ENCODE data around the gene CACNB3.
"Not testable (repeated sequence)": the region's sequence is repeated elsewhere in the genome, so short reads cannot be mapped to it uniquely, and the experiment has no call there.

Gene CACNB3

DNA sequence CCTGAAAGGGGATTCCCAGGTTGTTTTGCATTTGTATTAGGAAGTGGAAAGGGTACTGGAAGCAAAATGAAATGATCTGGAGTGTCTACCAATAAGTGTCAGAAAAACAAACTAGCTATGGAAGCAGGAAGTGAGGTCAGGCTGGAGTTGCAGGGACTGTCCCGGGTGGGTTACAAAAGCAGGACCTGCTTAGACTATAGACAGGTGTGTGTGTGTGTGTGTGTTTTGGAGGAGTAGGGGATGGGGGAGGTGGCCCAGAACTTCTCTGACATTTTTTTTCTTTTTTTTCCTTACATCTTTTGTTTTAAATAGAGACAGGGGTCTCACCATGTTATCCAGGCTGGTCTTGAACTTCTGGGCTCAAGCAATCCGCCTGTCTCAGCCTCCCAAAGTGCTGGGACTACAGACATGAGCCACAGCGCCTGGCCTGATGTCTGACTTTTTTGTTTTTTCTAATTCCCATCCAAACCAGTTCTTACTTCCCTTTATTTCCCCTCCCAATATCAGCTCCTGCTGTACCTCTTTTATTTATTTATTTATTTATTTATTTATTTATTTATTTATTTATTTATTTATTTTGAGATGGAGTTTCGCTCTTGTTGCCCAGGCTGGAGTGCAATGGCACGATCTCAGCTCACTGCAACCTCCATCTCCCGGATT, 47.9 kb downstream of the CACNB3 start:
- Histone ChIP-seq H3K27me3 (ENCODE audit: low read depth, low read length) (no peaks in the 10 kb centered on the region), H3K9ac (ENCODE audit: low read length) (peak overlapping the region; percentile 70; the same call in 1 of the 2 replicates), H3K36me3 (replicated peaks; ENCODE audit: low read depth, low read length) (no peaks in the 10 kb centered on the region), H3K4me1 (ENCODE audit: low read length) (peaks cover 16% of the 10 kb centered on the region), H4K20me1 (ENCODE audit: insufficient read depth, low read length) (no peaks in the 10 kb centered on the region), H2AFZ (ENCODE audit: low read depth, low read length) (no peak overlapping the region; the same call in 1 of the 2 replicates), H3K79me2 (ENCODE audit: low read length) (no peaks in the 10 kb centered on the region), H3K27ac (ENCODE audit: low read length) (peak overlapping the region; percentile 37), H3K4me2 (ENCODE audit: low read length) (peak overlapping the region; percentile 95), H3K4me3 (ENCODE audit: low read length) (peak overlapping the region; percentile 85), H3K9me3 (ENCODE audit: insufficient read depth, low read length) (no peaks in the 10 kb centered on the region)
- no peak for TF ChIP-seq EZH2phosphoT487 (IDR thresholded peaks at IDR 0.05; ENCODE audit: low read depth)
- TF ChIP-seq, protein P1, sequence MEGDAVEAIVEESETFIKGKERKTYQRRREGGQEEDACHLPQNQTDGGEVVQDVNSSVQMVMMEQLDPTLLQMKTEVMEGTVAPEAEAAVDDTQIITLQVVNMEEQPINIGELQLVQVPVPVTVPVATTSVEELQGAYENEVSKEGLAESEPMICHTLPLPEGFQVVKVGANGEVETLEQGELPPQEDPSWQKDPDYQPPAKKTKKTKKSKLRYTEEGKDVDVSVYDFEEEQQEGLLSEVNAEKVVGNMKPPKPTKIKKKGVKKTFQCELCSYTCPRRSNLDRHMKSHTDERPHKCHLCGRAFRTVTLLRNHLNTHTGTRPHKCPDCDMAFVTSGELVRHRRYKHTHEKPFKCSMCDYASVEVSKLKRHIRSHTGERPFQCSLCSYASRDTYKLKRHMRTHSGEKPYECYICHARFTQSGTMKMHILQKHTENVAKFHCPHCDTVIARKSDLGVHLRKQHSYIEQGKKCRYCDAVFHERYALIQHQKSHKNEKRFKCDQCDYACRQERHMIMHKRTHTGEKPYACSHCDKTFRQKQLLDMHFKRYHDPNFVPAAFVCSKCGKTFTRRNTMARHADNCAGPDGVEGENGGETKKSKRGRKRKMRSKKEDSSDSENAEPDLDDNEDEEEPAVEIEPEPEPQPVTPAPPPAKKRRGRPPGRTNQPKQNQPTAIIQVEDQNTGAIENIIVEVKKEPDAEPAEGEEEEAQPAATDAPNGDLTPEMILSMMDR (IDR thresholded peaks at IDR 0.05; ENCODE audit: low read depth, low read length), result no peak

DNA sequence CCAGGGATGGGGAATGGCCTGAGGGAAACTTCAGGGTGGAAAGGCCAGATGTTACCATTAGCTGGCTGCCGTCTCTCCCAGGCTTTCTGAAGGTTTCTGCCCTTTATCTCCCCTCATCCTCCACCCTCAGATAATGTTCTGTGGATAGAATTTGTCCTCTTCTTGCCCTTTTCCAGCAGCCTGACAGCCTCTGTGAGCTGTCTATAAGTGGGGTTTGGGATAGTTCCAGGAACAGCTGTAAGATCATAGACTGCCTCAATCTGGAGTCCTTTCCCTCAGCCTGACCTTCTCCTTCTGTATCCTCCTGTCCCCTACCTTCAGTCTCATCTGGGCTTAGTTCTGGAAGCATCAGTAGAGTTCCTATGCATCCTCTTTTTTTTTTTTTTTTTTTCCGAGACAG, 50.2 kb downstream of the CACNB3 start:
- no peak overlapping the region for H3K9ac ChIP-seq (ENCODE audit: low read length)
- peaks cover 16% of the 10 kb centered on the region for H3K4me1 ChIP-seq (ENCODE audit: low read length)
- H3K9me3 ChIP-seq (ENCODE audit: insufficient read depth, low read length), result no peaks in the 10 kb centered on the region
- no peaks in the 10 kb centered on the region for H3K27me3 ChIP-seq (ENCODE audit: low read depth, low read length)
- H4K20me1 ChIP-seq (ENCODE audit: insufficient read depth, low read length), result no peaks in the 10 kb centered on the region
- TF ChIP-seq, protein P1 (IDR thresholded peaks at IDR 0.05; ENCODE audit: low read depth, low read length), result no peak
- no peak overlapping the region for H3K4me2 ChIP-seq (ENCODE audit: low read length)
- H3K4me3 ChIP-seq (ENCODE audit: low read length), result no peak overlapping the region
- no peaks in the 10 kb centered on the region for H3K79me2 ChIP-seq (ENCODE audit: low read length)
- H2AFZ ChIP-seq (ENCODE audit: low read depth, low read length), result no peak overlapping the region
- no peak overlapping the region for H3K27ac ChIP-seq (ENCODE audit: low read length)
- no peaks in the 10 kb centered on the region for H3K36me3 ChIP-seq (replicated peaks; ENCODE audit: low read depth, low read length)

DNA sequence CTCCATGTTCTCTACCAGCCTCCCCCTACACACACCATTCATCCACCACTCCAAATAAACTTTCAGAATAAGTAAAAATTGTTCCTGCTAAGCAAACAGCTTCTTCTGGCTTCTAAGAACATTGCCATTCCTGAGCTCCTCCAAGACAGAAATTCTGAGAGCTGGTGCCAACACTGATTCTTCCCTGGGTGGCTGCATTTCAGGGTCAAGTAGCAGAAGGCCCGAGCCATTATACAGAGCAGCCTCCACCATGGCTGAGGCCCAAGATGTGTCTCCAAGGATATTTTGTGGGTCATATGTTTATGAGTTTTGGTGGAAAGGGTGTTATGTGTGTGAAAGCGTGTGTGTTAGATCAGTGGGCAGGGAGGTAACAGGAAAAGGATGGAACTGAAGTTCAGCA, 50.9 kb downstream of the CACNB3 start:
- no peaks in the 10 kb centered on the region for H3K9me3 ChIP-seq (ENCODE audit: insufficient read depth, low read length)
- H3K9ac ChIP-seq (ENCODE audit: low read length), result no peak overlapping the region
- H4K20me1 ChIP-seq (ENCODE audit: insufficient read depth, low read length), result no peaks in the 10 kb centered on the region
- no peak overlapping the region; the same call in 1 of the 2 replicates for H2AFZ ChIP-seq (ENCODE audit: low read depth, low read length)
- H3K4me2 ChIP-seq (ENCODE audit: low read length), result no peak overlapping the region
- no peaks in the 10 kb centered on the region for H3K27me3 ChIP-seq (ENCODE audit: low read depth, low read length)
- no peak overlapping the region for H3K4me3 ChIP-seq (ENCODE audit: low read length)
- peaks cover 14% of the 10 kb centered on the region for H3K4me1 ChIP-seq (ENCODE audit: low read length)
- H3K79me2 ChIP-seq (ENCODE audit: low read length), result no peaks in the 10 kb centered on the region
- no peaks in the 10 kb centered on the region for H3K36me3 ChIP-seq (replicated peaks; ENCODE audit: low read depth, low read length)
- no peak overlapping the region for H3K27ac ChIP-seq (ENCODE audit: low read length)
- TF ChIP-seq, protein P1 (IDR thresholded peaks at IDR 0.05; ENCODE audit: low read depth, low read length), result no peak
- no peak for TF ChIP-seq EZH2phosphoT487 (IDR thresholded peaks at IDR 0.05; ENCODE audit: low read depth)

DNA sequence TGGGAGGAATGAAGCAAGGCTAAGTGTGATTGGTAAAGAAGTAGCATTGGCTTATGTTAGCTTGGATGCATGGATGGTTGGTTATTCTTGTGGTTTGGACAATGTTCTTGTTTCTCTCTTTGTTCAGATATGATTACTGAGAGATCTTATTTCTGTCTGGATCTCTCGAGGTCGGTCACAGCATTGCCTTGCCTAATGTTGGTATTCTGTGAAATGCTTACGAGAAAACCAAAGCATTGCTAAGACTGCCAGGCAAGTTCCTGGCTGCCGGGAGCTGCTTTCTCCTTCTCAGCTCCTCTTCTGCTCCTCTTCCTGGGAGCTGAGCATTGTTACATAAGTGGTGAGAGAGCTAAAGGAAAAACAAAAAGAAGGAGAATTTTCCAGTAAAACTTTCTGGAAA, 54.8 kb downstream of the CACNB3 start:
- Histone ChIP-seq H3K4me2 (ENCODE audit: low read length) (no peak overlapping the region), H3K4me3 (ENCODE audit: low read length) (no peak overlapping the region), H2AFZ (ENCODE audit: low read depth, low read length) (no peak overlapping the region), H3K27me3 (ENCODE audit: low read depth, low read length) (no peaks in the 10 kb centered on the region), H3K27ac (ENCODE audit: low read length) (no peak overlapping the region), H3K4me1 (ENCODE audit: low read length) (no peaks in the 10 kb centered on the region), H3K36me3 (replicated peaks; ENCODE audit: low read depth, low read length) (no peaks in the 10 kb centered on the region), H3K79me2 (ENCODE audit: low read length) (no peaks in the 10 kb centered on the region), H3K9ac (ENCODE audit: low read length) (no peak overlapping the region), H3K9me3 (ENCODE audit: insufficient read depth, low read length) (no peaks in the 10 kb centered on the region), H4K20me1 (ENCODE audit: insufficient read depth, low read length) (no peaks in the 10 kb centered on the region)
- TF ChIP-seq, protein P1 (IDR thresholded peaks at IDR 0.05; ENCODE audit: low read depth, low read length), result no peak
- no peak for TF ChIP-seq EZH2phosphoT487 (IDR thresholded peaks at IDR 0.05; ENCODE audit: low read depth)

DNA sequence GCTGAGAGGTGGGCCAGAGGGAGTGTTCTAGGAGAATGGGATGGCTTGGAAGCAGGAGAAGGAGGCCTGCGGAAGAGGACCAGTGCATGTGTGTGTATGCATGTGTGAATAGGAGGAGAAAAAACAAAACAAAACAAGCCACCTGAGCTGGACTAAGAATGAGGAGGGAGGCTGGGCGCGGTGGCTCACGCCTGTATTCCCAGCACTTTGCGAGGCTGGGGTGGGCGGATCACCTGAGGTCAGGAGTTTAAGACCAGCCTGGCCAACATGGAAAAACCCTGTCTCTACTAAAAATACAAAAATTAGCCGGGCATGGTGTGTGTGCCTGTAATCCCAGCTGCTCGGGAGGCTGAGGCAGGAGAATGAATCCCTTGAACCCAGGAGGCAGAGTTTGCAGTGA, 55.2 kb downstream of the CACNB3 start:
- H3K9ac ChIP-seq (ENCODE audit: low read length); H4K20me1 ChIP-seq (ENCODE audit: insufficient read depth, low read length); H3K4me1 ChIP-seq (ENCODE audit: low read length); H3K4me2 ChIP-seq (ENCODE audit: low read length); H3K27me3 ChIP-seq (ENCODE audit: low read depth, low read length); H3K4me3 ChIP-seq (ENCODE audit: low read length); H3K79me2 ChIP-seq (ENCODE audit: low read length); H3K9me3 ChIP-seq (ENCODE audit: insufficient read depth, low read length); H2AFZ ChIP-seq (ENCODE audit: low read depth, low read length); H3K36me3 ChIP-seq (replicated peaks; ENCODE audit: low read depth, low read length); H3K27ac ChIP-seq (ENCODE audit: low read length): not testable (repeated sequence)

Measured in OCI-LY3 (cell line).